HG02678 (cell line): ENCODE data around the gene C1orf21.

Experiments used
- ATAC-seq: cut with Tn5 transposase; IDR thresholded peaks from one replicate; pipeline ENCODE4 v1.9.1; 2021; ENCODE audit warnings: mild to moderate bottlenecking, moderate library complexity; ENCODE audit not compliant: unreplicated experiment

Gene C1orf21

GRCh38 chr1:184512724-184513123 is 125.9 kb downstream of the C1orf21 start:
- no peak for ATAC-seq

GRCh38 chr1:184513421-184513820 is 126.6 kb downstream of the C1orf21 start:
- no peak for ATAC-seq

- ATAC-seq: no peak
Observed at GRCh38 chr1:184513966-184514365, 127.1 kb downstream of the C1orf21 start.

DNA sequence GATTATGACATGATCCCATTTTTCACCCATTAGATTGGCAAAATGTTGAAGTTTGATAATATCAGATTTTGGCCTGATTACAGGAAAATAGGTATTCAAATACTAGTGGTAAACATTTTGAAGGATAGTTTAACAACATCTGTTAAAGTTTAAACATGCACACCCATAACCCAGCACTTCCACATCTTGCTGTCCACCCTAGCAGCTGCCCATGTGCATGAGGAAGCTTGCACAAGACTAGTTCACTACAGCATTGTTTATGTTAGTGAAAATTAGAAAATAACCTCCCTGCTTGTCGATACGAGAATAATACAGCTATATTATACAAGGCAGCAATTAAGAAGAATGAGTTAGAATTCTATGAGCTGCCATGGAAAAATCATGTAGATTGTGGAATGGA is 127.6 kb downstream of the C1orf21 start:
- no peak for ATAC-seq

- ATAC-seq: no peak
Observed at GRCh38 chr1:184517130-184517529, 130.3 kb downstream of the C1orf21 start.

- no peak for ATAC-seq
Observed at GRCh38 chr1:184518736-184519357, 132.0 kb downstream of the C1orf21 start.

DNA sequence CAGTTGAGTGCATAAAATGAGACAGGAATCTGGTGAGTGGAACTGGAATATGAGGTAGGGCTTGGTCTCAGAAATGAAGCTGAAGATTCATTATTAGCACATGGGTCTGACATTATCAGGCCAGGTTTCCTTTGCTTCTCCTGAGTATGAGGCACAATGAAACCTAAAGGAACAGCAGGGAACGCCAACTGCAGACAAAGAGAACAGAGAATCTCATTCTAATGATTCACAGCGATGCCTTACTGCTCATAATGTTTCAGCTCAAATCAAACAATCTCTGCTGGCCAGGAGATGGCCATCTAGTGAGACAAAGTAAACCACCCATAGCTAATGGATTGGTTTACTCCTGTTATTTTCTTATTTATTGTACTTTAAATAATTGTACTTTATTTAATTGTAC is 133.5 kb downstream of the C1orf21 start:
- no peak for ATAC-seq

- ATAC-seq: no peak
Observed at GRCh38 chr1:184524248-184524647, 137.4 kb downstream of the C1orf21 start.

GRCh38 chr1:184527402-184527801 is 140.6 kb downstream of the C1orf21 start:
- ATAC-seq: no peak

DNA sequence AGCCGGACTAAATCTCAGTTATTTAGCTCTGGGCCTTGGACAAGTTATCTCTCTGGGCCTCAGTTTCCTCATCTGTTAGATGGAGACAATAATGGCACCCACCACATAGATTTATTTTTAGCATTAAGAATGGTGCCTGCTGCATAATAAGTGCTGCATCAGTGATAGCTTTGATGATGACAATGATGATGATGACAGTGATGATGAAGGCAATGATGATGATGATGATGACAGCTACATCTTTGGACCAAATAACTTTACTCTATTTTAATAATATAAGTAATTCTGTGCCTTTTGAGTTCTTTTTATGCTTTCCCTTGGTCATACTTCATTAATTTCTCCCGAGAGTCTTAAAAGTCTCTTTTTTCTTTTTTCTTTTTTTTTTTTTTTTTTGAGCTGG is 143.4 kb downstream of the C1orf21 start:
- ATAC-seq: no peak

DNA sequence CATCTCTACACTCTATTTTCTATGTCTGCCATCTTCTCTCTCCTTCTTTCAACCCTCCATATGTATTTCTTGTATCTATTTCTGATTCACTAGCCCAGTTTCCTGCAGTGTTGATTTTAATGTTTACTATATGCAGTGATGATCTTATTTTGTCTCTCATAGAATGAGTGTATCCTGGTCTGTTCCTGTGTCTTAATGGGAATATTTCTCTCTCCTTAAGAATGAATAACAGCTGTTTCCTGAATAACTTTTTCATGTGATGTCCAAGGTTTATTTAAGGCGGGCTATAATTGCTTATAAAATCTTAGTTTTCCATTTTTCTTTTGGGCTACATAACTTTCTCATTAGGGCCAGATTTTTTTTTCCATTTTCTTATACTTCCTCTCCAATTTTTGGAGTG is 144.5 kb downstream of the C1orf21 start:
- no peak for ATAC-seq

- ATAC-seq: no peak
Observed at GRCh38 chr1:184532199-184532598, 145.4 kb downstream of the C1orf21 start.

- no peak for ATAC-seq
Observed at GRCh38 chr1:184533049-184533448, 146.2 kb downstream of the C1orf21 start.

- ATAC-seq: no peak
Observed at GRCh38 chr1:184533915-184534314, 147.1 kb downstream of the C1orf21 start.

GRCh38 chr1:184534690-184535089 is 147.9 kb downstream of the C1orf21 start:
- no peak for ATAC-seq

- no peak for ATAC-seq
Observed at GRCh38 chr1:184535191-184535970, 148.6 kb downstream of the C1orf21 start.

DNA sequence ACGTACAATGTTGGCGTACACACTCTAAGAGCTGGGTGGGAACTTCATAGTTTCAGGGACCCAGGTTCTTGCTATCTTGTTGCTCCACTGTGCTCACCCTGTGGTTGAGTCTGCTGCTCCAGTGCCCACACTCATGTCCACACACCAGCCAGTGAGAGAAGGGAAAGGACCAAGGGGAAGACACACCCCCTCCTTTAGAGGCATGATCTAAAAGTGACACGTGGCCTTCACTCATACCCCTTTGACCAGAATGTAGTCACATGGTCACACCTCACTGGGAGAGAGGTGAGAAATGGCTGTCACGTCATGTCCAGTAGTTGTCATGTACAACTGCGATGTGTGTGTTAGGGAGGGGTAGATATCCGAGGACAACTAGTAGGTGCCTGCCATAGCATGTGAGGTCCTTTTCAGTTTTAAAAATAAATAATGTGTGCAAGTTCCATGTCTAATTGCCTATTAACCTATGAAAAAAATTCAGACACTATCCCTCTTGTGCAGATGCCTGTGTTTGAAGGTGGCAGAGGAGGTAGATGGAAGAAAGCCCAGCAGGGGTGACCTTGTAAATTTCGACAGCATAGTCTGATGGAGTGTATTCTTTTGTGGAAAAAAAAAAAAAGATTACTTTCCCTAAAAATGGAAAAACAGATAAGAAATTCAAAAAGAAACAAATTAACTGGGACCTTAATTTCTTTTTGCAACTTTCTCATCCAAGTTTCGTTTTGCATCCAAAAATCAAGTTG is 149.6 kb downstream of the C1orf21 start:
- ATAC-seq: no peak

- no peak for ATAC-seq
Observed at GRCh38 chr1:184539580-184539979, 152.8 kb downstream of the C1orf21 start.

DNA sequence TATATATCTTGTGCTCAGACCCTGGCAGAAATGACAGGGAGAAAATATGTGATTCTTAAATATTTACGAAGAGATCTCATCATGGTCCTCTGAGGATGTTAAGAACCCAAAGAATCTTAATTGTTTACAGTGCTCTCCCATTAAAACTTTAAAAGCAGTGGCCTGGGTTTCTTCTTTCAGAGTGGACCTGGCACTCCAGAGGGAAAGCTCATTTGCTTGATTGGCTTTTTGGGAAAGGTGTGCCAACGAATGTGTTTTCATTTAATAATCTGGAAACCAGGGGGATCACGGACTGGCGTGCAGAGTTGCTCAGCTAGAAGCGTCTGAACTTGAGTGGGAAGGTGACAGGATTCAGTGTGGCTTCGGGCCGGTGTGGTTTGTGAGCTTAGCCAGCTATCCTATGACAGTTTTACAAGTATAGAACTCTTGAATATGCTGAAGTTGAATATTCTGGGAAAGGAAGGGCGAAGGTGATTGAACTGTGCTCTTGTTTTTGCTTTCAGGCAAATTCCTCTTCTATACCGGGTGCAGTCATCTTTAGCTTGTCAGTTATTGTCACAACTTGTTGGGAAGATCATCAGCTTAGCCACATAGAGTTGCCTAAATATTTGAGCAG is 154.8 kb downstream of the C1orf21 start:
- no peak for ATAC-seq

GRCh38 chr1:184542291-184542690 is 155.5 kb downstream of the C1orf21 start:
- no peak for ATAC-seq

- ATAC-seq: no peak
Observed at GRCh38 chr1:184545601-184546000, 158.8 kb downstream of the C1orf21 start.
